IMR-90 (cell line): ENCODE data around the gene LOXL4.

ENCODE experiments used
- CEBPB ChIP-seq: IDR thresholded peaks from 2 replicates; pipeline ENCODE4 v1.6.1; 2012; ENCODE audit warnings: low read depth, low read length, improper control_type of control experiment
- CHD1 ChIP-seq: IDR thresholded peaks from 2 replicates; pipeline ENCODE4 v1.6.1; 2012; ENCODE audit warnings: low read depth, low read length, improper control_type of control experiment
- ELK1 ChIP-seq: fragments of 150-350 bp; IDR thresholded peaks from 2 replicates; pipeline ENCODE4 v1.6.1; 2016; ENCODE audit warnings: low read depth, mild to moderate bottlenecking, low read length, moderate library complexity, borderline replicate concordance
- FOS ChIP-seq: fragments of 150-350 bp; IDR thresholded peaks from 2 replicates; pipeline ENCODE4 v1.6.1; 2016; ENCODE audit warnings: low read depth, low read length
- MAFK ChIP-seq: IDR thresholded peaks from 2 replicates; pipeline ENCODE4 v1.6.1; 2012; ENCODE audit warnings: low read depth, low read length, improper control_type of control experiment
- MAZ ChIP-seq: IDR thresholded peaks from 2 replicates; pipeline ENCODE4 v1.6.1; 2012; ENCODE audit warnings: low read depth, mild to moderate bottlenecking, low read length, improper control_type of control experiment, moderate library complexity, borderline replicate concordance
- MXI1 ChIP-seq: IDR thresholded peaks from 2 replicates; pipeline ENCODE4 v1.6.1; 2012; ENCODE audit warnings: low read depth, mild to moderate bottlenecking, low read length, moderate library complexity, borderline replicate concordance
- NFE2L2 ChIP-seq: fragments of 150-350 bp; IDR thresholded peaks from 2 replicates; pipeline ENCODE4 v1.6.1; 2016; ENCODE audit warnings: low read depth, mild to moderate bottlenecking, low read length
- POLR2A ChIP-seq: IDR thresholded peaks from 2 replicates; pipeline ENCODE4 v1.6.1; 2012; ENCODE audit warnings: mild to moderate bottlenecking, low read depth, low read length
- RAD21 ChIP-seq: IDR thresholded peaks from 2 replicates; pipeline ENCODE4 v1.6.1; 2012; ENCODE audit warnings: low read length, improper control_type of control experiment
- RFX5 ChIP-seq: IDR thresholded peaks from 2 replicates; pipeline ENCODE4 v1.8.0; 2012; ENCODE audit warnings: low read depth, mild to moderate bottlenecking, low read length, moderate library complexity
- SMC3 ChIP-seq: fragments of 150-350 bp; IDR thresholded peaks from 2 replicates; pipeline ENCODE4 v1.6.1; 2016; ENCODE audit warnings: low read depth, mild to moderate bottlenecking, antibody characterized with exemption, low read length, moderate library complexity
- USF2 ChIP-seq: fragments of 150-350 bp; IDR thresholded peaks from 2 replicates; pipeline ENCODE4 v1.6.1; 2017; ENCODE audit warnings: mild to moderate bottlenecking, antibody characterized with exemption, low read length, low read depth
- TF ChIP-seq, protein P1 (sequence below): conservative IDR thresholded peaks from 2 replicates; pipeline ENCODE4 v1.5.1; 2012; ENCODE audit warnings: mild to moderate bottlenecking, low read depth, low read length, improper control_type of control experiment

DNA sequence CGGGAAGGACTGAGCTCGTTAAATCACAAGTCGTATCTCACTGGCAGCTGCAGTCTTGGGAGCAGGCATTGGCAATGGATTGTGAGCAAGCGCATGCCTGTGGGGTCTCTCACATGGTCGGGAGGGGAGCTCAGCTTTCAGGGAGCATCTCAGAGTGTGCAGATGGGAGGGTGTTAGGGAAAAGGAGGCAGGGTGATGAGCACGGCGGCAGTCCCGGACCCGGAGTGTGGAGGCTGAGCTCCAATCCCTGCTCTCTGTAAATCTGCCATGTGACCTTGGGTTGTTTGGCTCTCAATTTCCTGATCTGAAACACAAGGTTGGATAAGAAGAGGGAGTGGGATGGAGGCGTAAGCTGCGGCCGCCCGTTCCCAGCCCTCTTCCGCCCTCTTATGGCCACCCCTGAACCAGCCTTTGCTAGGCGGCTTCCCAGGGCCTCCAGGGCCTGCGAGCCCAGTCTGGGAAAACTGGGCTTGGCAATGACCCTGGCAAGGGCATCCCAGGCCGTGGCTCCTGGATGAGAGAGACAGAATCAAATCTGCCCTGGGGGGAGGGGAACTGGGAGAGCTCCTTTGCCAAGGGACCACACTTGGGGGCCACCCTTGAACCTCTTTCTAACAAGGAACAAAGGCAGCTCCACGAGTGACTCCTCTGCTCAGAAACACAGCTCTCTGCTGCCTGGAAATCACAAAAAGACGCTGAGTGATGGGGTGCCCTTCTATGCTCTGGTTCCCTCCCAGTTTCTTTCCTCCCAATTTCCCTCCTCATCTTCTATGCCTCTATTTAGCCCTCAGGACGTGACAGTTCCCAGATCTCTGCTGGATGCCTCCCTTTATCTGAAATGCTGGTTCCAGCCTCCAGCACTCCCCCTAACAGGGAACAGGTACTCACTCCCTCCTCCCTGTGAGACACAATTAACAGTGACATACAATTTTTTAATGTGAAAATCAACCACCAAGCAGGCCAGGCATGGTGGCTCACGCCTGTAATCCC, 41.7 kb upstream of the LOXL4 start:
- TF ChIP-seq RAD21, result peak; percentile 95
- TF ChIP-seq POLR2A, result no peak
- TF ChIP-seq, protein P1, sequence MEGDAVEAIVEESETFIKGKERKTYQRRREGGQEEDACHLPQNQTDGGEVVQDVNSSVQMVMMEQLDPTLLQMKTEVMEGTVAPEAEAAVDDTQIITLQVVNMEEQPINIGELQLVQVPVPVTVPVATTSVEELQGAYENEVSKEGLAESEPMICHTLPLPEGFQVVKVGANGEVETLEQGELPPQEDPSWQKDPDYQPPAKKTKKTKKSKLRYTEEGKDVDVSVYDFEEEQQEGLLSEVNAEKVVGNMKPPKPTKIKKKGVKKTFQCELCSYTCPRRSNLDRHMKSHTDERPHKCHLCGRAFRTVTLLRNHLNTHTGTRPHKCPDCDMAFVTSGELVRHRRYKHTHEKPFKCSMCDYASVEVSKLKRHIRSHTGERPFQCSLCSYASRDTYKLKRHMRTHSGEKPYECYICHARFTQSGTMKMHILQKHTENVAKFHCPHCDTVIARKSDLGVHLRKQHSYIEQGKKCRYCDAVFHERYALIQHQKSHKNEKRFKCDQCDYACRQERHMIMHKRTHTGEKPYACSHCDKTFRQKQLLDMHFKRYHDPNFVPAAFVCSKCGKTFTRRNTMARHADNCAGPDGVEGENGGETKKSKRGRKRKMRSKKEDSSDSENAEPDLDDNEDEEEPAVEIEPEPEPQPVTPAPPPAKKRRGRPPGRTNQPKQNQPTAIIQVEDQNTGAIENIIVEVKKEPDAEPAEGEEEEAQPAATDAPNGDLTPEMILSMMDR, result peak; percentile 94
- no peak for TF ChIP-seq FOS
- TF ChIP-seq USF2, result peak; percentile 71
- TF ChIP-seq MXI1, result peak; percentile 22; the same call in 1 of the 2 replicates
- TF ChIP-seq MAFK, result no peak
- TF ChIP-seq MAZ, result no peak
- no peak for TF ChIP-seq RFX5
- no peak for TF ChIP-seq NFE2L2
- TF ChIP-seq CHD1, result no peak
- TF ChIP-seq ELK1, result no peak
- peak; percentile 87 for TF ChIP-seq SMC3
- no peak for TF ChIP-seq CEBPB
